Measurements from ENCODE around the gene NMT2. TPM values are rescaled to one million over a fixed set of nuclear protein-coding genes. Genes with fewer than 3 reads are reported as not detected.

NMT2 gene
- total RNA-seq, 4 donors from 2014 or later: 15.7 to 19.4 (median 18.4) TPM

DNA sequence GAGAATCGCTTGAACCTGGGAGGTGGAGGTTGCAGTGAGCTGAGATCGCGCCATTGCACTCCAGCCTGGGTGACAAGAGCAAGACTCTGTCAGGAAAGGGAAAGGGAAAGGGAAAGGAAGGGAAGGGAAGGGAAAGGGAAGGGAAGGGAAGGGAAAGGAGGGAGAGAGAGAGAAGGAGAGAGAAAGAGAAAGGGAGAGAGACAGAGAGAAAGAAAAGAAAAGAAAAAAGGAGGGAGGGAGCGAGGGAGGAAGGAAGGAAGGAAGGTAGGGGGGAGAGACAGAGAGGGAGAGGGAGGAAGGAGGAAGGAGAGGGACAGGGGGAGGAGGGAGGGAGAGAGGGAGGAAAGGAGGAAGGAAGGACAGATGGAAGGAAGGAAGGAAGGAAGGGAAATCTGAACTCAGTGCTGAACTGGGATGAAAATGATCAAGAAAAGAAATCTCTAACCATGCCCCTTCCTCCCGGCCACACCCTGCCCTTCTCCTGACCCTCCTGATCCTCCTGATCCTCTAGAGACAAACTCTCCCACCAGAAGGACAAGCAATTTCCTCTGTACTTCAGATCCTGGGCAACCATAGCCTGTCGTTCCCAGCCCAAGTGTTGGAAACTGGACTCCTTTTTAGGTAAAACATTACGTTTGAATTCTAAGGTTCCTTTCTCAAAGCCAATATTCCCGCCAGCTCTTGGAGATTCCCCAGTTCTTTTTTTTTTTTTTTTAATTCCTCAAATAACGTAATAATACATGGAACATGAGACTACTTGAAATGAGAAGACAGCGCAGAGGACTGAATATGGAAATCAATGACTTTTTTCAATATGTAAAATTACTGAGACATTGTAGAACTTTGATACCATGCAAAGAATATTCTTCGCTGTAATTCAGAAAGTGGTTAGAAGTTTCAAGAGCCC lies 32.1 kb downstream of the NMT2 start:
- Histone ChIP-seq H3K27ac (no peak overlapping the region), H3K27me3 (no peaks in the 10 kb centered on the region), H3K4me1 (no peaks in the 10 kb centered on the region), H3K36me3 (peaks cover 0 to 69% of the 10 kb centered on the region in 2 donors), H3K9me3 (no peaks in the 10 kb centered on the region), H3K4me3 (no peak overlapping the region)
- TF ChIP-seq POLR2AphosphoS5 (IDR thresholded peaks at IDR 0.05): no peak
- TF ChIP-seq, protein P1, sequence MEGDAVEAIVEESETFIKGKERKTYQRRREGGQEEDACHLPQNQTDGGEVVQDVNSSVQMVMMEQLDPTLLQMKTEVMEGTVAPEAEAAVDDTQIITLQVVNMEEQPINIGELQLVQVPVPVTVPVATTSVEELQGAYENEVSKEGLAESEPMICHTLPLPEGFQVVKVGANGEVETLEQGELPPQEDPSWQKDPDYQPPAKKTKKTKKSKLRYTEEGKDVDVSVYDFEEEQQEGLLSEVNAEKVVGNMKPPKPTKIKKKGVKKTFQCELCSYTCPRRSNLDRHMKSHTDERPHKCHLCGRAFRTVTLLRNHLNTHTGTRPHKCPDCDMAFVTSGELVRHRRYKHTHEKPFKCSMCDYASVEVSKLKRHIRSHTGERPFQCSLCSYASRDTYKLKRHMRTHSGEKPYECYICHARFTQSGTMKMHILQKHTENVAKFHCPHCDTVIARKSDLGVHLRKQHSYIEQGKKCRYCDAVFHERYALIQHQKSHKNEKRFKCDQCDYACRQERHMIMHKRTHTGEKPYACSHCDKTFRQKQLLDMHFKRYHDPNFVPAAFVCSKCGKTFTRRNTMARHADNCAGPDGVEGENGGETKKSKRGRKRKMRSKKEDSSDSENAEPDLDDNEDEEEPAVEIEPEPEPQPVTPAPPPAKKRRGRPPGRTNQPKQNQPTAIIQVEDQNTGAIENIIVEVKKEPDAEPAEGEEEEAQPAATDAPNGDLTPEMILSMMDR (IDR thresholded peaks at IDR 0.05): no peak
- TF ChIP-seq POLR2A (IDR thresholded peaks at IDR 0.05): no peak
- no peak for TF ChIP-seq EP300 (IDR thresholded peaks at IDR 0.05)
- no peak for ATAC-seq
- 78% methylated on average over 7 to 11 of the region's 11 CpGs for WGBS, 2 donors (ENCODE audit: low coverage in 1 of 2)

DNA sequence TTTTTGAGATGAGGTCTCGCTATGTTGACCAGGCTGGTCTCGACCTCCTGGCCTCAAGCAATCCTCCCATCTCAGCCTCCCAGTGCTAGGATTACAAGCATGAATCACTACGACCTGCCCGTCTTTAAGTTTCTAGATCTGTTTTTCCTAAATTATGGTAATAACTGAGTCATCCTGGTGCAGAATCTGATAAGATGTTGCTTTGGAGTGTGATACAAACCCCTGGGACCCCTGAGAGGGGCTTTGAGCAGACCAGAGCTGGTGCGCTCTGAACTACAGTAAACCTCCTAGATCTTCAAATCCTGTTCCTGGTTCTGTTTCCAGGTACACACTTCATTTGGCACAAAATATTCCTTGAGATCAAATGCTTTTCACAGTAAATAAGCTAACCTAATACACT lies 37.2 kb downstream of the NMT2 start:
- no peak for ATAC-seq

DNA sequence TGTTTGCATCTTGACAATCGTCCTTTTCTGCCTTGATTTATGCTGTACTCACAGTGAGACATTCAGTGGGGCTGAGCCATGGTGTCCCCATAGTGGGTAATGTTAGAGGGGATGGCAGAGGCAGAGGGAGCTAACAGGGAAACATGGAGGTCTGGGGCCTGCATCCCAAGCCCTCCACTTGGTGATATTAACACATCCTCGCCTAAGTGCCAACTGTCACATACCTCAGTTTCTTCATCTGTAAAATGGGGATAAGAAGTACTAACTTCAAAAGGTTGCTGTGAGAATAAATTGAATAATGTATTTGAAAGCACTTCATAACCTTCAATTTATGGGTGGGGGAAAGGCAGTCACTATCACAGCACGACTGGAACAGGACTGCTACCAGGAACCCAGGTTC lies 43.6 kb downstream of the NMT2 start:
- no peak for ATAC-seq
- H3K4me3 ChIP-seq: no peak overlapping the region
- no peaks in the 10 kb centered on the region for H3K27me3 ChIP-seq
- H3K4me1 ChIP-seq: no peaks in the 10 kb centered on the region
- 68% methylated on average over 3 of the region's 3 CpGs; no CpG with 5 or more reads in 1 of the 2 donors for WGBS, 2 donors (ENCODE audit: low coverage in 1 of 2)
- peaks cover 0 to 85% of the 10 kb centered on the region in 2 donors for H3K36me3 ChIP-seq
- H3K9me3 ChIP-seq: no peaks in the 10 kb centered on the region
- no peak overlapping the region for H3K27ac ChIP-seq
- TF ChIP-seq EP300 (IDR thresholded peaks at IDR 0.05): no peak
- no peak for TF ChIP-seq POLR2AphosphoS5 (IDR thresholded peaks at IDR 0.05)
- TF ChIP-seq, protein P1 (IDR thresholded peaks at IDR 0.05): no peak
- TF ChIP-seq POLR2A (IDR thresholded peaks at IDR 0.05): no peak

More for the DNA sequence above, 37.2 kb downstream of the NMT2 start:
- H3K4me3 ChIP-seq: no peak overlapping the region
- H3K36me3 ChIP-seq: peaks cover 0 to 89% of the 10 kb centered on the region in 2 donors
- H3K27me3 ChIP-seq: no peaks in the 10 kb centered on the region
- H3K9me3 ChIP-seq: no peaks in the 10 kb centered on the region
- no peaks in the 10 kb centered on the region for H3K4me1 ChIP-seq
- H3K27ac ChIP-seq: no peak overlapping the region
- TF ChIP-seq POLR2AphosphoS5 (IDR thresholded peaks at IDR 0.05) (no peak), POLR2A (IDR thresholded peaks at IDR 0.05) (no peak), EP300 (IDR thresholded peaks at IDR 0.05) (no peak)
- TF ChIP-seq, protein P1 (IDR thresholded peaks at IDR 0.05): no peak
- 95 to 100% methylated on average over 3 to 5 of the region's 5 CpGs for WGBS, 2 donors (ENCODE audit: low coverage in 1 of 2)

DNA sequence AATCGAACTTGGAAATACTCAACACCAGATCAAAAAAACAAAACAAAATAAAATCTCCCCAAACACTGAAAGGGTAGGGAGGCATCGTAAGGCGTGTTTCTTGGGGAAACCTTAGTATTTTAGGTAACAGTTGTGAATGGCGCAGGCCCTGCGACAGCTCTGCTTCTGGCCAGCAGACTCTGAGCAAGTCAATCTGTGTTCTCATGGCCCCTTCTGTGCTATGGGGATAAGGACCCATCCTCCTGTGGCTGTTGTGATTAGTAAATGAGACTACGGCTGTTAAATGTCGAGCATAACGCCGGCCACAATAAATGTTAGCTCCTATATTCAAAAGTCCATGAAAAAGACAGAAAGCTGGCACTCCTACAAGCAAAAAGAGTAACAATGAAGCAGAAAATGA lies 44.3 kb downstream of the NMT2 start:
- no peak overlapping the region for H3K4me3 ChIP-seq
- H3K27me3 ChIP-seq: no peaks in the 10 kb centered on the region
- no peak overlapping the region for H3K27ac ChIP-seq
- TF ChIP-seq EP300 (IDR thresholded peaks at IDR 0.05): no peak
- no peak for TF ChIP-seq POLR2AphosphoS5 (IDR thresholded peaks at IDR 0.05)
- TF ChIP-seq, protein P1 (IDR thresholded peaks at IDR 0.05): no peak
- TF ChIP-seq POLR2A (IDR thresholded peaks at IDR 0.05): no peak
- no peak for ATAC-seq
- peaks cover 0 to 85% of the 10 kb centered on the region in 2 donors for H3K36me3 ChIP-seq
- no peaks in the 10 kb centered on the region for H3K4me1 ChIP-seq
- WGBS, 2 donors (ENCODE audit: low coverage in 1 of 2): 93 to 94% methylated on average over 7 to 8 of the region's 9 CpGs
- no peaks in the 10 kb centered on the region for H3K9me3 ChIP-seq

DNA sequence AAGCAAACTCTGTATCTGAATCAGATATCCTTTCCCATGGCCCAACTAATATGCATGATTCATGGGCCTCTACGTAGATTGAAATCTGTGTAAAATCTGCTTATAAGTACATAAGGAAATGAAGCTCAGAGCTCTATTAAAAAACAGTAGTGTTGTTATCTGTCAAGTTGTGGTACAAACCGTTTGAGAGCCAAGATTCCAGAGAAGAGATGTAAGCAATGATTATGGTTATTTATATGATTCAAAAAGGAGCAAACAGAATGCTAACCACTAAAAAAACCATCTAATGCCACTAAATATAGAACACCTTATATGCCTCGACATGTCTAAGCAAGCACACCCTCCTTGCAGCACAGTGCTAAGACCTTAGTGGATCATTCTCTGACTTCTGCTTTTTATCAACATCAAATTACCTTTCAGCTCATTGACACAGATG lies 44.7 kb downstream of the NMT2 start:
- Histone ChIP-seq H3K36me3 (peaks cover 0 to 85% of the 10 kb centered on the region in 2 donors), H3K9me3 (no peaks in the 10 kb centered on the region), H3K4me1 (no peaks in the 10 kb centered on the region), H3K27me3 (no peaks in the 10 kb centered on the region), H3K4me3 (no peak overlapping the region), H3K27ac (no peak overlapping the region)
- no peak for ATAC-seq
- 68 to 84% methylated on average over 3 of the region's 3 CpGs for WGBS, 2 donors (ENCODE audit: low coverage in 1 of 2)
- TF ChIP-seq POLR2AphosphoS5 (IDR thresholded peaks at IDR 0.05): no peak
